H9 (cell line): ENCODE results near the gene CD52. TPM values are rescaled to one million over a fixed set of nuclear protein-coding genes. Genes with fewer than 3 reads are reported as not detected.

Experiments used
- DNase-seq: peaks from one replicate; pipeline ENCODE4 v3.0.0-alpha.2; 2017
- H2AFZ ChIP-seq: one replicate; pipeline ENCODE4 v1.6.1; 2013; ENCODE audit warnings: mild to moderate bottlenecking, low read length, control low read depth, moderate library complexity
- H2AK5ac ChIP-seq: 2 replicates; pipeline ENCODE4 v1.6.1; 2013; ENCODE audit warnings: low read length, control low read depth, mixed read lengths; ENCODE audit not compliant: insufficient read length
- H2BK120ac ChIP-seq: one replicate; pipeline ENCODE4 v1.6.1; 2013; ENCODE audit warnings: low read depth, mild to moderate bottlenecking, low read length, control low read depth, inconsistent platforms; ENCODE audit not compliant: poor library complexity, severe bottlenecking
- H2BK12ac ChIP-seq: 2 replicates; pipeline ENCODE4 v1.6.1; 2013; ENCODE audit warnings: low read length, control low read depth, mixed read lengths, low read depth; ENCODE audit not compliant: insufficient read length
- H2BK15ac ChIP-seq: 2 replicates; pipeline ENCODE4 v1.6.1; 2013; ENCODE audit warnings: low read depth, low read length, control low read depth
- H2BK20ac ChIP-seq: one replicate; pipeline ENCODE4 v1.6.1; 2013; ENCODE audit warnings: low read depth, mild to moderate bottlenecking, low read length, control low read depth, inconsistent platforms; ENCODE audit not compliant: poor library complexity, severe bottlenecking
- H2BK5ac ChIP-seq: 2 replicates; pipeline ENCODE4 v1.6.1; 2013; ENCODE audit warnings: low read length, control low read depth, mixed read lengths; ENCODE audit not compliant: insufficient read length
- H3K14ac ChIP-seq: 2 replicates; pipeline ENCODE4 v1.6.1; 2013; ENCODE audit warnings: low read length, control low read depth; ENCODE audit not compliant: insufficient read depth
- H3K18ac ChIP-seq: 2 replicates; pipeline ENCODE4 v1.6.1; 2013; ENCODE audit warnings: low read depth, mild to moderate bottlenecking, mixed read lengths, low read length, control low read depth; ENCODE audit not compliant: insufficient read length
- H3K23ac ChIP-seq: 2 replicates; pipeline ENCODE4 v1.6.1; 2013; ENCODE audit warnings: low read length, control low read depth, mixed read lengths, low read depth; ENCODE audit not compliant: insufficient read length
- H3K23me2 ChIP-seq: 2 replicates; pipeline ENCODE4 v1.6.1; 2013; ENCODE audit warnings: low read depth, mild to moderate bottlenecking, mixed read lengths, low read length, control low read depth; ENCODE audit not compliant: insufficient read length, poor library complexity, severe bottlenecking
- H3K27ac ChIP-seq: 2 replicates; pipeline ENCODE4 v1.5.1; 2013; ENCODE audit warnings: low read length, control low read depth, mixed read lengths, low read depth; ENCODE audit not compliant: insufficient read length
- H3K27me3 ChIP-seq: 2 replicates; pipeline ENCODE4 v1.6.1; 2013; ENCODE audit warnings: low read length, control low read depth, inconsistent platforms; ENCODE audit not compliant: insufficient read depth
- H3K4ac ChIP-seq: 2 replicates; pipeline ENCODE4 v1.6.1; 2013; ENCODE audit warnings: low read depth, mild to moderate bottlenecking, control low read depth, inconsistent platforms, low read length, moderate library complexity
- H3K4me1 ChIP-seq: 2 replicates; pipeline ENCODE4 v1.6.1; 2013; ENCODE audit warnings: low read length, control low read depth, inconsistent platforms; ENCODE audit not compliant: insufficient read depth
- H3K4me2 ChIP-seq: 2 replicates; pipeline ENCODE4 v1.6.1; 2013; ENCODE audit warnings: low read length, control low read depth, mixed read lengths; ENCODE audit not compliant: insufficient read length, insufficient read depth
- H3K56ac ChIP-seq: 2 replicates; pipeline ENCODE4 v1.6.1; 2013; ENCODE audit warnings: low read depth, mild to moderate bottlenecking, mixed read lengths, low read length, control low read depth; ENCODE audit not compliant: insufficient read length
- H3K79me1 ChIP-seq: 2 replicates; pipeline ENCODE4 v1.6.1; 2013; ENCODE audit warnings: low read depth, mild to moderate bottlenecking, moderate library complexity, low read length, control low read depth, inconsistent platforms; ENCODE audit not compliant: insufficient read depth, poor library complexity, severe bottlenecking
- H3K79me2 ChIP-seq: 2 replicates; pipeline ENCODE4 v1.6.1; 2013; ENCODE audit warnings: low read length, control low read depth, inconsistent platforms; ENCODE audit not compliant: insufficient read depth
- H3K9ac ChIP-seq: 2 replicates; pipeline ENCODE4 v1.6.1; 2013; ENCODE audit warnings: low read length, control low read depth, mixed read lengths; ENCODE audit not compliant: insufficient read length; ENCODE audit errors: extremely low read depth
- H3K9me3 ChIP-seq: one replicate; pipeline ENCODE4 v1.6.1; 2013; ENCODE audit warnings: low read depth, low read length, inconsistent platforms; ENCODE audit not compliant: control insufficient read depth
- H3T11ph ChIP-seq: one replicate; pipeline ENCODE4 v1.6.1; 2013; ENCODE audit warnings: mild to moderate bottlenecking, low read length, control low read depth, inconsistent platforms
- H4K20me1 ChIP-seq: one replicate; pipeline ENCODE4 v1.6.1; 2013; ENCODE audit not compliant: control insufficient read depth, insufficient read length, insufficient read depth
- H4K5ac ChIP-seq: 2 replicates; pipeline ENCODE4 v1.6.1; 2013; ENCODE audit warnings: low read depth, mild to moderate bottlenecking, mixed read lengths, low read length, control low read depth; ENCODE audit not compliant: insufficient read length
- H4K8ac ChIP-seq: replicated peaks from 2 replicates; pipeline ENCODE4 v1.6.1; 2013; ENCODE audit warnings: low read length, control low read depth, mixed read lengths, low read depth; ENCODE audit not compliant: insufficient read length
- H4K91ac ChIP-seq: 2 replicates; pipeline ENCODE4 v1.6.1; 2013; ENCODE audit warnings: low read depth, mild to moderate bottlenecking, moderate library complexity, mixed read lengths, low read length, control low read depth; ENCODE audit not compliant: insufficient read length
- H3K27ac Mint-ChIP-seq, 3 experiments: 2 replicates in 2 of 3; 3 replicates in 1 of 3; pipeline ENCODE4 v1.8.0; 2020 to 2021; ENCODE audit warnings: mixed read lengths in 3 of 3, mild to moderate bottlenecking in 1 of 3, moderate library complexity in 1 of 3
- H3K27me3 Mint-ChIP-seq: 2 replicates; pipeline ENCODE4 v1.8.0; 2021; ENCODE audit warnings: low read depth, mild to moderate bottlenecking, moderate library complexity, mixed read lengths
- H3K36me3 Mint-ChIP-seq, 3 experiments: 2 replicates in 2 of 3; 3 replicates in 1 of 3; pipeline ENCODE4 v1.8.0; 2020 to 2021; ENCODE audit warnings: low read depth in 3 of 3, mixed read lengths in 3 of 3; ENCODE audit not compliant: insufficient read depth in 1 of 3
- H3K4me1 Mint-ChIP-seq, 2 experiments: 2 replicates each; pipeline ENCODE4 v1.8.0; 2020; ENCODE audit warnings: mixed read lengths in 2 of 2
- H3K4me3 Mint-ChIP-seq, 2 experiments: 2 replicates in 1 of 2; 3 replicates in 1 of 2; pipeline ENCODE4 v1.8.0; 2020 to 2021; ENCODE audit warnings: mild to moderate bottlenecking in 2 of 2, mixed read lengths in 2 of 2, moderate library complexity in 1 of 2
- H3K9me3 Mint-ChIP-seq, 2 experiments: 2 replicates in 1 of 2; 3 replicates in 1 of 2; pipeline ENCODE4 v1.8.0; 2020; ENCODE audit warnings: mild to moderate bottlenecking in 2 of 2, mixed read lengths in 2 of 2, moderate library complexity in 1 of 2
- WGBS: extraction: QIAGEN DNeasy Blood & Tissue Kit; methylation state at CpG from one replicate; pipeline ENCODE4 v1.1.7; 2013; ENCODE audit warnings: missing lambda C conversion rate, low lambda C conversion rate, mixed read lengths; ENCODE audit not compliant: insufficient read length; ENCODE audit errors: extremely low coverage; 5-methylcytosine and 5-hydroxymethylcytosine counted together
- total RNA-seq: library from RNA; stranded (reverse); gene quantifications from 2 replicates; pipeline ENCODE4 v1.2.1, GENCODE V29; 2021
- TF ChIP-seq, protein P1 (sequence below): fragments of 200-600 bp; sonication (generic); conservative IDR thresholded peaks from 3 replicates; pipeline ENCODE4 v1.8.0; 2021; ENCODE audit warnings: antibody characterized with exemption, mild to moderate bottlenecking

The CD52 gene
- total RNA-seq, 1 experiment from 2014 or later: 4.1 TPM

DNA sequence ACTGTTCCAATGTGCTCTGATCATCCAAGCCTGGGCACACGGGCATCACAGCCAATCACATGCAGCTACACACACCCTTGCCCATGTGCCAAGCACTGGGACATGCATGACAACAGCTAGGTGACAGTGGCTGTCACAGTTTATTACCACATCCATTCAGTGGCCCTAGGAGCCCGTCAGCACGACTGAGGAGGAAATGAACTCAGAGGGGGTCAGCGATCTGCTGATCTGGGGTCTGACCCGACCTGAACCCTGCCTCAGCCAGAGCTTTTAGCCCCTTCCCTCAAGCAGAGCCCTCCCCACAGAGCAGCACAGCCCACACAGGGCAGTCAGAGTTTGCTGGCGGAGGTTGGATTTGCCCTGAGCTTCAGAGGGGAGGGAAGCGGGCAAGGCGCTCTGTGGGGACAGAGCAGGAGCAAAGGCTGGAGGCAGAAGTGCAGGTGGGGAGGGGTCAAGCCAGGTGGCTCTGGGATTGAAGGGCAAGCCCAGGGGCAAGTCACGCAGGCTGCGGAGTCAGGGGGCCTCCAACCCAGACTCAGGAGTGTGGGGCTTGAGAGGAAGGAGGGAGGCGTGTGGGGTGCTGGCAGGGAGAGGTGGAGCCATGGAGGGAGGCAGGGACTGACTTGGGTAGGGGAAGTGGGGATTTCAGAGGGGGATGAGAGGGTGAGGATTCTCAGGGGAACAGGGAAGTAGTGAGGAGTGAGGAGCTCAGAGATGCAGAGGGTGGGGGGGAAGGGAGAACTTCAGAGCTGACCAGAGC, 27.5 kb upstream of the CD52 start:
- peak overlapping the region in 1 of 2 experiments; percentile 41; a peak in 3 of 5 replicates for H3K4me3 Mint-ChIP-seq
- H3K27ac Mint-ChIP-seq: peak overlapping the region; percentile 34 to 84 (median 64); a peak in 4 of 7 replicates

More for the DNA sequence above, 27.5 kb upstream of the CD52 start:
- Histone ChIP-seq H3K27me3 (no peaks in the 10 kb centered on the region), H3K79me1 (no peaks in the 10 kb centered on the region), H2AK5ac (no peak overlapping the region), H3K23ac (no peak overlapping the region), H2BK15ac (no peak overlapping the region), H2BK120ac (no peak overlapping the region), H3T11ph (no peak overlapping the region), H4K20me1 (no peaks in the 10 kb centered on the region), H4K8ac (no peak overlapping the region), H3K4me2 (no peak overlapping the region), H2BK5ac (no peak overlapping the region), H3K14ac (no peak overlapping the region; the same call in 1 of the 2 replicates), H2BK20ac (no peak overlapping the region), H3K79me2 (no peaks in the 10 kb centered on the region), H3K4me1 (peaks cover 3% of the 10 kb centered on the region; the same call in 1 of the 2 replicates), H3K18ac (peak overlapping the region; percentile 21), H2AFZ (no peak overlapping the region), H2BK12ac (no peak overlapping the region), H3K27ac (no peak overlapping the region), H3K9me3 (no peaks in the 10 kb centered on the region), H3K9ac (no peak overlapping the region), H3K4ac (no peak overlapping the region), H3K56ac (no peak overlapping the region), H3K23me2 (no peaks in the 10 kb centered on the region), H4K91ac (no peak overlapping the region), H4K5ac (no peak overlapping the region)
- H3K9me3 Mint-ChIP-seq: no peaks in the 10 kb centered on the region
- DNase-seq: no peak
- WGBS: no CpG with 5 or more reads among the region's 11 CpGs
- TF ChIP-seq, protein P1, sequence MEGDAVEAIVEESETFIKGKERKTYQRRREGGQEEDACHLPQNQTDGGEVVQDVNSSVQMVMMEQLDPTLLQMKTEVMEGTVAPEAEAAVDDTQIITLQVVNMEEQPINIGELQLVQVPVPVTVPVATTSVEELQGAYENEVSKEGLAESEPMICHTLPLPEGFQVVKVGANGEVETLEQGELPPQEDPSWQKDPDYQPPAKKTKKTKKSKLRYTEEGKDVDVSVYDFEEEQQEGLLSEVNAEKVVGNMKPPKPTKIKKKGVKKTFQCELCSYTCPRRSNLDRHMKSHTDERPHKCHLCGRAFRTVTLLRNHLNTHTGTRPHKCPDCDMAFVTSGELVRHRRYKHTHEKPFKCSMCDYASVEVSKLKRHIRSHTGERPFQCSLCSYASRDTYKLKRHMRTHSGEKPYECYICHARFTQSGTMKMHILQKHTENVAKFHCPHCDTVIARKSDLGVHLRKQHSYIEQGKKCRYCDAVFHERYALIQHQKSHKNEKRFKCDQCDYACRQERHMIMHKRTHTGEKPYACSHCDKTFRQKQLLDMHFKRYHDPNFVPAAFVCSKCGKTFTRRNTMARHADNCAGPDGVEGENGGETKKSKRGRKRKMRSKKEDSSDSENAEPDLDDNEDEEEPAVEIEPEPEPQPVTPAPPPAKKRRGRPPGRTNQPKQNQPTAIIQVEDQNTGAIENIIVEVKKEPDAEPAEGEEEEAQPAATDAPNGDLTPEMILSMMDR: no peak
- peaks cover 0 to 2% (median 0%) of the 10 kb centered on the region in 3 experiments; a peak in 1 of 7 replicates for H3K36me3 Mint-ChIP-seq
- no peaks in the 10 kb centered on the region for H3K27me3 Mint-ChIP-seq
- H3K4me1 Mint-ChIP-seq: peaks cover 22 to 35% of the 10 kb centered on the region in 2 experiments
